IPS-20b (cell line): ENCODE measurements around the gene KIF1B.
"Not testable (repeated sequence)": the region's sequence is repeated elsewhere in the genome, so short reads cannot be mapped to it uniquely, and the experiment has no call there.

Experiments
- H3K27ac ChIP-seq: one replicate; pipeline ENCODE4 v1.5.1; 2013; ENCODE audit warnings: low read length
- H3K27me3 ChIP-seq: 2 replicates; pipeline ENCODE4 v1.6.1; 2013; ENCODE audit warnings: mild to moderate bottlenecking, low read length, inconsistent platforms; ENCODE audit not compliant: insufficient read depth
- H3K36me3 ChIP-seq: 2 replicates; pipeline ENCODE4 v1.6.1; 2013; ENCODE audit warnings: low read depth, mild to moderate bottlenecking, inconsistent platforms, low read length, moderate library complexity; ENCODE audit not compliant: insufficient read depth
- H3K4me1 ChIP-seq: 2 replicates; pipeline ENCODE4 v1.6.1; 2013; ENCODE audit warnings: mild to moderate bottlenecking, control low read depth, inconsistent platforms, low read length, moderate library complexity; ENCODE audit not compliant: insufficient read depth
- H3K4me3 ChIP-seq: 2 replicates; pipeline ENCODE4 v1.5.1; 2013; ENCODE audit warnings: mild to moderate bottlenecking, low read length, inconsistent platforms
- H3K9ac ChIP-seq: 2 replicates; pipeline ENCODE4 v1.6.1; 2013; ENCODE audit warnings: low read depth, mild to moderate bottlenecking, inconsistent platforms, low read length, moderate library complexity
- H3K9me3 ChIP-seq: 2 replicates; pipeline ENCODE4 v1.6.1; 2013; ENCODE audit warnings: mild to moderate bottlenecking, low read depth, low read length, inconsistent platforms; ENCODE audit not compliant: insufficient read depth

Gene KIF1B

DNA sequence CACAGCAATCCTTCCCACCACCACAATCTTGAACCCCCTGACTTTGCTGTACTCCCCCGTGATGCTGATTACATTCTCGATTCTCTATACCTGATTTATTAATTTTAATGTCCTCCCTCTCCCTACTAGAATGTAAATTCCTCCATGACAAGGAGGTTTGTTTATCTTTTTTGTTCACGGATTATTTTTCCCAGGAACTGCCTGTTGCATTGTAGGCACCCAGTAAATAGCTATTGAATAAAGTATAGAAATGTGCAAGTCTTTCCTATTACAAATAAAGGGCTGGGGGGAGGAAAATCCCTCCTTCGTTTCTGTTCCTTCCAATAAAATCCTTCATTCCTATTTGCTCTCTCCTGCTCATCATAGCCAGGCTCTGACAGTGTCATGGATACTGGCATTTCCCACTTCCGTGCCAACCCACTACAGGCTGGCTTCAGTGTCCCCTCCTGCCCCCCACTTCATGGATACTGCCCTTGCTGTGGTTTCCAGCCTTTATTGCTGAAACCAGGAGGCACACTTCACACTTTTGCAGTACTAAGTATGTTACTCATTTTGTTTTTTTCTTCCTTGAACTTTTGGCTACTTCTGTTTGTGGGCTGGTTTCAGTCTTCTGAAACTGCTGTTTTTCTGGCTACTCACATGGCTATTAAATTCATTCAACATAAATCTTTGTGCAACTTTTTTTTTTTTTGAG is 7.5 kb downstream of the KIF1B start:
- H3K4me1 ChIP-seq: peaks cover 9% of the 10 kb centered on the region; the same call in 1 of the 2 replicates
- H3K27me3 ChIP-seq: no peaks in the 10 kb centered on the region
- H3K4me3 ChIP-seq: no peak overlapping the region
- H3K36me3 ChIP-seq: no peaks in the 10 kb centered on the region
- no peak overlapping the region for H3K27ac ChIP-seq
- no peaks in the 10 kb centered on the region for H3K9me3 ChIP-seq
- no peak overlapping the region for H3K9ac ChIP-seq

DNA sequence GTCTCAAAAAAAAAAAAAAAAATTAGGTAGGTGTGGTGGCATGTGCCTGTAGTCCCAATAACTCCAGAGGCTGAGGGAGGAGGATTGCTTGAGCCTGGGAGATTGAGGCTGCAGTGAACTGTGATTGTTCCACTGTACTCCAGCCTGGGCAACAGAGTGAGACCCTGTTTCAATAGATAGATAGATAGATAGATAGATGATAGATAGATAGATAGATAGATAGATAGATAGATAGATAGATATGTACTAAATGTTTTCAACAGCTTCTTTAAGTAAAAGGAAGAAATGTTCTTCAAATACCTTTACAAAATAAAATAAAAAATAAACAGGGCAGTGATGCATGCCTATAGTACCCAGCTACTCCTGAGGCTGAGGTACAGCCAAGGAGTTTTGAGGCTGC is 9.8 kb downstream of the KIF1B start:
- H3K9ac ChIP-seq: no peak overlapping the region
- no peaks in the 10 kb centered on the region for H3K36me3 ChIP-seq
- no peak overlapping the region for H3K4me3 ChIP-seq
- no peaks in the 10 kb centered on the region for H3K27me3 ChIP-seq
- H3K4me1 ChIP-seq: no peaks in the 10 kb centered on the region
- no peak overlapping the region for H3K27ac ChIP-seq
- no peaks in the 10 kb centered on the region; the same call in 1 of the 2 replicates for H3K9me3 ChIP-seq

DNA sequence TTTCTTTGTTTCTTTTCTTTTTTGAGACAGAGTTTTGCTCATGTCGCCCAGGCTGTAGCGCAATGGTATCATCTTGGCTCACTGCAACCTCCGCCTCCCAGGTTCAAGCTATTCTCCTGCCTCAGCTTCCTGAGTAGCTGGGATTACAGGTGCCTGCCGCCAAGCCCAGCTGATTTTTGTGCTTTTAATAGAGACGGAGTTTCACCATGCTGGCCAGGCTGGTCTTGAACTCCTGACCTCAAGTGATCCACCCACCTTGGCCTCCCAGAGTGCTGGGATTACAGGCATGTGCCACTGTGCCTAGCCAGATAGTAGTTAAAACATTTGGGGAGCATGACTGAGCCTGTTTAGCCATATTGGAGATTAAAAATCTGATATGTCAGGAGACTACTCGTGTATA is 10.3 kb downstream of the KIF1B start:
- H3K9me3 ChIP-seq, H3K4me3 ChIP-seq, H3K27ac ChIP-seq, H3K36me3 ChIP-seq, H3K27me3 ChIP-seq, H3K4me1 ChIP-seq, H3K9ac ChIP-seq: not testable (repeated sequence)

DNA sequence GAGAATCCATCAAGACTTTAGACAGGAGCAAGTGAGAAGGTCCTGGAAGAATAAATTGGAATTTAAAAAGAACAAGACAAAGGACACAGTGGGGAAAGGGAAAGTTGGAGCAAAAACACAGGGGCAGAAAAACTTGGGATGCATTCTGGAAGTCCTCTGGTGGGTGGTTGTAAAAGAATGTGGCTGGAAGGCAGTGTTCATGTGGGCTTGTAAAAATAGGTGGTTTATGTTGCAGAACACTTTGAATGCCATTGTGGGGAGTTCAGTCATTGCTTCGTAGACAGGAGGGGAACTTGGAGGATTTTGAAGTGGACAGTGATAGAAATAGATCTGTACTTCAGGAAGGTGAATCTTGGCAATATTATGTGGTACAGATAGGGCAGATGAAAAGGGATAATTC is 15.2 kb downstream of the KIF1B start:
- H3K9me3 ChIP-seq: no peaks in the 10 kb centered on the region; the same call in 1 of the 2 replicates
- H3K27me3 ChIP-seq: no peaks in the 10 kb centered on the region
- no peaks in the 10 kb centered on the region for H3K36me3 ChIP-seq
- H3K9ac ChIP-seq: no peak overlapping the region
- no peak overlapping the region for H3K27ac ChIP-seq
- no peak overlapping the region for H3K4me3 ChIP-seq
- H3K4me1 ChIP-seq: no peaks in the 10 kb centered on the region

DNA sequence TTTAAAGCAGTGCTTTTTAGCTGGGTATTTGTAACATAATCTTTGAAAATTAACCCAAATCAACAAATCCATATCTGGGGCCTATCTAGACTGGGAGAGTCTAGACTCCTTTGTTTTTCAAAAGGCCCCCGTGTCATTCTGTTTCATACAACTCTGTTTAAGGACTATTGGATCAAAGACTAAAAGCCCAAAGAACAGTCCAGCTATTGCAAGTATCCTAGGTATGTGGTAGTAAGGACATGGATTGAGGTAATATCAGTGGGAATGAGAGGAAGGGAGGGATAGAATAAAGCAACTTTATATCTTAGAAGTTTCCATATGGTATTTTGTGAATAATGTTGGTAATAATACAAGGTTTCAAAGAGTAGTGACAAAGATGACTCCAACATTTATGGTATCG is 18.2 kb downstream of the KIF1B start:
- Histone ChIP-seq H3K27ac (no peak overlapping the region), H3K9me3 (no peaks in the 10 kb centered on the region; the same call in 1 of the 2 replicates), H3K27me3 (no peaks in the 10 kb centered on the region), H3K36me3 (peaks cover 4% of the 10 kb centered on the region; the same call in 1 of the 2 replicates), H3K4me1 (no peaks in the 10 kb centered on the region), H3K4me3 (no peak overlapping the region), H3K9ac (no peak overlapping the region)

DNA sequence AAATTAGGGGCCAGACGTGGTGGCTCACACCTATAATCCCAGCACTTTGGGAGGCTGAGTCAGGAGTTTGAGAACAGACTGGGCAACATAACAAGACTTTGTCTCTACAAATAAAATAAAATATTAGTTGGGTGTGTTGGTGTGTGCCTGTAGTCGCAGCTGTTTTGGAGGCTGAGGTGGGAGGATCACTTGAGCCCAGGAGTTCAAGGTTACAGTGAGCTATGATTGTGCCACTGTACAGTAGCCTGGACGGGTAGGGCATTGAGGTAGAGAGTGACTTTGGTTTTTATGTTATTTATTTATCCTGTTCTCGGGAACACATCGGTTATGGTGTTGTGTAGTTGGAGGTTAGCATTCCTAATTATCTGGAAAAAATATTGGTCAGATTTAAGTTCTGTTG is 19.5 kb downstream of the KIF1B start:
- no peak overlapping the region for H3K9ac ChIP-seq
- H3K4me1 ChIP-seq: no peaks in the 10 kb centered on the region
- no peaks in the 10 kb centered on the region for H3K9me3 ChIP-seq
- H3K36me3 ChIP-seq: peaks cover 4% of the 10 kb centered on the region; the same call in 1 of the 2 replicates
- no peak overlapping the region for H3K27ac ChIP-seq
- no peak overlapping the region for H3K4me3 ChIP-seq
- no peaks in the 10 kb centered on the region for H3K27me3 ChIP-seq

DNA sequence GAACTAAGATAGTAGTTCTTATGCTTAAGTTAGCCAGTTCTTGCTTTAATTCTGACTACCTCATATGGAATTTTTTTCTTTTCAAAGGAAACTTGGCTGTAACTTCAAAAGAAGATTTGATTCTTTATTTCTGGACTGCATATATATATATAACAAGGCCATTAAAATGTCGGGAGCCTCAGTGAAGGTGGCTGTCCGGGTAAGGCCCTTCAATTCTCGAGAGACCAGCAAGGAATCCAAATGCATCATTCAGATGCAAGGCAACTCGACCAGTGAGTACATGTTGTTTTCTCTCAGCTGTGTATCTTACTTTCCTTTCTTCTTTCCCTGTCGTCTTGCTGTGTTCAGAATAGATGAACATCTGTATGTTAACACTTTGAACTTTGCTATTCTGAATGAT is 21.8 kb downstream of the KIF1B start:
- H3K9me3 ChIP-seq: no peaks in the 10 kb centered on the region
- no peaks in the 10 kb centered on the region for H3K27me3 ChIP-seq
- no peak overlapping the region for H3K9ac ChIP-seq
- no peak overlapping the region for H3K27ac ChIP-seq
- peaks cover 19% of the 10 kb centered on the region for H3K36me3 ChIP-seq
- no peaks in the 10 kb centered on the region for H3K4me1 ChIP-seq
- no peak overlapping the region for H3K4me3 ChIP-seq

DNA sequence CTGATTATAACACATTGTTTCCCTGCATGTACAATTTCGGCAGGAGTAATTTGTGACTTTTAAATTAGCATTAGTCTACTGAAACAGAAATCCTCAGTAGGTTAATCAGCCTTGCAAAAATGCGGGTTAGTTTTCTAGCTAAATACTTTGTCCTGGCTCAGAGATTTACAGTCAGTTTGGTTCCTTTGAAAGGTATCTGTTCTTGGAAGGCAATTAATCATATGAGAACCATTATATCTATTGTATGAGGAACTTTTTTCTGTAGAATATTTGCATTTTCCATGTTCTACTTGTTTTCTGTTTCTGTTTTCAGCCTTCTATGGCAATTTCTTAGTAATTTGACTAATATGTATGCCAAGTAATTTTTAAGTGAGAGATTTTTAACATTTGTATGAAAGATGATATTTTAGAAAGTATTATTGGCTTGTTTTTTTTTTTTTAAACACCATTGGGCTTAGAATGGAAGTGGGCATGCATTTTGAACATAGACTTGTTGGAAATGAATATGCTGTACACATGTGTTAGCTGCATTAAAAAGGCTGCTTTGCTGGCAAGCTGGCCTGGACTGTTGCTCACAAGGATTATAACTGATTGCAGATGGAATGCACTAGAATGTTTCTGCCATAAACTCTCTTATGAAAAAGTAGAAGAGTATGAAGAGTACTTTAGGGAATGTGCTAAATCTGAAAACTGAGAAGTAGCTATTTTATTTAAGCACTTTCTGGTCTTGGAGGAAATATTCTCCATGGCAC is 26.2 kb downstream of the KIF1B start:
- H3K4me3 ChIP-seq: no peak overlapping the region

DNA sequence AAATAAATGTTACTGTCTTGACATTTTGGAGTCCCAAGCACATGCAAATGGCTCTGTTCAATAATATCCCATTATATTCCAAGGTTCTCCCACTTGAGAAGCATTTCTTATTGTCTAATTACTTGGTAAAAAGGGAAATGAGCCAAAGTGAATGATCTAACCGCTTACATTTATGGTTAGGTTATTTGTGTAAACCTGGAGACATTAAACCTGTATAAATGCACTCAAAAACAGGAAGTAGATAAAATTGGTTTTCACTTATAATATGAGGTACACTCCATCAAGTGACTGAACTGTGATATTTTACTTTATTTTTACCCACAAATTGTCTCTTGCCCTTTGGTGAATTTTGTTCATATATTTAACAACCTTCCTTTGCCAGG is 26.8 kb downstream of the KIF1B start:
- H3K4me1 ChIP-seq: no peaks in the 10 kb centered on the region
- no peaks in the 10 kb centered on the region for H3K27me3 ChIP-seq
- H3K4me3 ChIP-seq: no peak overlapping the region
- H3K9me3 ChIP-seq: no peaks in the 10 kb centered on the region
- H3K9ac ChIP-seq: no peak overlapping the region
- peaks cover 19% of the 10 kb centered on the region for H3K36me3 ChIP-seq
- H3K27ac ChIP-seq: no peak overlapping the region

More for the DNA sequence above, 26.2 kb downstream of the KIF1B start:
- no peaks in the 10 kb centered on the region for H3K27me3 ChIP-seq
- H3K4me1 ChIP-seq: no peaks in the 10 kb centered on the region
- H3K27ac ChIP-seq: no peak overlapping the region
- H3K9me3 ChIP-seq: no peaks in the 10 kb centered on the region
- no peak overlapping the region for H3K9ac ChIP-seq
- peaks cover 19% of the 10 kb centered on the region for H3K36me3 ChIP-seq

DNA sequence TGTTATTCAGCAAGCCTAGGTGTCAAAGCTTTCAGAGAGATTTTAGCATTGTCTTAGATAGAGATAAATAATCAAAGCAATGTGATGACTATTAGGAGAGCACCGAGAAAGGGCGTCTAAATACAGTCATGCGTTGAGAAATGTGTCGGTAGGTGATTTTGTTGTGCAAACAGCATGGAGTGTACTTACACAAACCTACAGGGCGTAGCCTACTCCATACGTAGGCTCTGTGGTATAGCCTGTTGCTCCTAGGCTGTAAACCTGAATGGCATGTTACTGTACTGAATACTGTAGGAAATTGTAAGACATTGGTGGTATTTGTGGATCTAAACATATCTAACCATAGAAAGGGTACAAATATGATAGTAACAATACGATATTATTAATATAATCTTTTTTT is 31.8 kb downstream of the KIF1B start:
- Histone ChIP-seq H3K9me3 (no peaks in the 10 kb centered on the region), H3K27ac (no peak overlapping the region), H3K36me3 (no peaks in the 10 kb centered on the region), H3K4me3 (no peak overlapping the region), H3K9ac (no peak overlapping the region), H3K4me1 (no peaks in the 10 kb centered on the region), H3K27me3 (no peaks in the 10 kb centered on the region)

DNA sequence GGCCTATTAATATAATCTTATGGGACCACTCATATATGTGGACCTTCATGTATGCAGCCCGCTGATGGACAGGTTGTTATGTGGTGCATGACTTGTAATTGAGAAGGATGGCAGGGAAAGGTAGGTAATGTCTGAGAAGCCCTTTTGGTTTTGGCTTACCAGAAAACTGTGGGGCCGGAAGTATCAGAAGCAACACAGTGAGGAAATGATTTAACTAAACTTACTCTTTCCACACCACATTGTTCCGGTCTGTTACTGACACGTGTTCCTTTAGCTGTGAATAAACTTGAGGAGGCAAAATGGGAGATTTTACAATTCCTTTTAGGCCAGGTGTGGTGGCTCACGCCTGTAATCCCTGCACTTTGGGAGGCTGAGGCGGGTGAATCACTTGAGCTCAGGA is 32.4 kb downstream of the KIF1B start:
- H3K4me3 ChIP-seq: no peak overlapping the region
- H3K9ac ChIP-seq: no peak overlapping the region
- H3K4me1 ChIP-seq: no peaks in the 10 kb centered on the region
- H3K9me3 ChIP-seq: no peaks in the 10 kb centered on the region
- no peaks in the 10 kb centered on the region for H3K36me3 ChIP-seq
- no peaks in the 10 kb centered on the region for H3K27me3 ChIP-seq
- no peak overlapping the region for H3K27ac ChIP-seq

DNA sequence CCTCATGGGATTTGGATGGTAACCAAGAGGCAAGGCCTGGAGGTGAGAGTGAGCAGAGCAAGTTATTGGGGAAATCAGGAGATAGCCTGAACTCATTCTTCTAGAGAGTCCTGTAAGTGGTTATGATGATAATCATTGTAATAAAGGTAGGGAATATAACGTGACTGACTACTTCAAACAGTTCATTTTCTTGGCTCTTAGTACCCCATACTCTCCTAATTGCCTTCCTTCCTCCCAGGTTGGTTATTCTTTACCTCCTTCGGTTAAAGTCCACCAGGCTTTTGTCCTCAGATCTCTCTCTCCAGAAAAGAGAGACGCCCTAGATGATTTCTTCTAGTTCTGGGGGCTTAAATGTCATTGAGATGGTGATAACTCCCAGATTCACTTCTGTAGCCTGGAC is 35.3 kb downstream of the KIF1B start:
- Histone ChIP-seq H3K9ac (no peak overlapping the region), H3K9me3 (no peaks in the 10 kb centered on the region), H3K27me3 (no peaks in the 10 kb centered on the region), H3K4me1 (no peaks in the 10 kb centered on the region), H3K36me3 (0 out of 2 replicates have a peak, but pooled peaks cover 3% of the 10 kb centered on the region), H3K27ac (no peak overlapping the region), H3K4me3 (no peak overlapping the region)
